COLO668 (cell line): Measurements from ENCODE around the gene AMMECR1.
"Not testable (repeated sequence)": the region's sequence is repeated elsewhere in the genome, so short reads cannot be mapped to it uniquely, and the experiment has no call there.

Experiments
- DNase-seq: peaks from one replicate; lab custom pipeline; 2025; ENCODE audit not compliant: unreplicated experiment; lab: John Stamatoyannopoulos, UW

AMMECR1 gene

GRCh38 chrX:110258552-110258951, 59.3 kb downstream of the AMMECR1 start:
- no peak for DNase-seq

- DNase-seq, result no peak
Observed at GRCh38 chrX:110257889-110258288, 60.0 kb downstream of the AMMECR1 start.

DNA sequence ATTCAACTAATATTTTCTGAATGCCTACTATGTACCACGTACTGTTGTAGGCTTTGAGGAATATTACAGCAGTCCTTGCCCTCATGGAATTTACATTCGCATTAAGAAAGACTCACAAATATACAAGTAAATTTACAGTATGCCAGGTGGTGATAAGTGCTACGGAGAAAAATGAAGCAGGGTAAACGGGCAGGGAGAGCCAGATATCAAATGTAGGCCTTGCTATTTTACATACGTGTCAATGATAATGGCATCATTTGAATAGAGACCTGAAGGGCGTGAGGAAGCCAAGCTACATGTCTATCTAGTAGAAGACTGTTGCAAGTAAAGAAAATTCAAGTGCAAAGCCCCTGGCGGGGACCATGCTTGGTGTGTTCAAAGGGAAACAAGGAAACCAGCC, 65.2 kb downstream of the AMMECR1 start:
- no peak for DNase-seq

- no peak for DNase-seq
Observed at GRCh38 chrX:110251961-110252360, 65.9 kb downstream of the AMMECR1 start.

GRCh38 chrX:110251526-110251925, 66.4 kb downstream of the AMMECR1 start:
- DNase-seq, result no peak

- no peak for DNase-seq
Observed at GRCh38 chrX:110250847-110251246, 67.0 kb downstream of the AMMECR1 start.

DNA sequence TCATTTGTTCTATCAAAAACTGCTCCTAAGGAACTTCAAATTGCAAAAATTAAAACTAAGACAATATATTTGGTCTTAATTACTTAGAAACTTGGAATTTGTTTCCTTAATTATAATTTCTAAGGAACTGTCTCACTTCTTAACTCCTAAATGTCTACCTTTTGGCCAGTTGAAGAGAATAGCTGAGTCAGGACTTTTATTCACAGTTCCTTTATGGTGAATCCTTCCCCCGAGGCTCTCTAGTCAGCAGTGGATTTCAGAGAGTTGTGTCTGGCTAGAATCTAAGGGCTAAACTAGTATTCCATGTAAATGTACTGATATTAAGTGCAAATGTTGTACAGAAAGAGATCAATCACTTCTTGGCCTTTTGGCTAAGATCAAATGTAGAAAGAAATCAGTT, 69.3 kb downstream of the AMMECR1 start:
- no peak for DNase-seq

DNA sequence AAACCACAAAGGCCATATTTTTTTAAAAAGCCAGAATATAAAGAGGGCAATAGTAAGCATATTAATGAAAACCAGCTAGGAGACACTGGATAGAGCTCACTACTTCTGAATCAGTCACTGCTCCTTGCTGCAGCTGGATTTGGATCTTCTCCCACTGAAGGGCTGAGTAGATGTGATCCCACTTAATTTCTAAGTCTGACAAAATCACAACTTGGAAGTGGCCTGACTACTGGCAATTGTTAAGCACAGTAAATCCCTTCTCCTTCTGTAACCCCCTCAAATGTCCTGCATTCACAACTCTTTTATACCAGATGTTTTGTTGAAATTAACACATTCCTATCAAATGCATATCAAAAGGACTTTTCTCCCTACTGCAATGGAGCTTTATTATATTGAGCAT, 72.9 kb downstream of the AMMECR1 start:
- no peak for DNase-seq

DNA sequence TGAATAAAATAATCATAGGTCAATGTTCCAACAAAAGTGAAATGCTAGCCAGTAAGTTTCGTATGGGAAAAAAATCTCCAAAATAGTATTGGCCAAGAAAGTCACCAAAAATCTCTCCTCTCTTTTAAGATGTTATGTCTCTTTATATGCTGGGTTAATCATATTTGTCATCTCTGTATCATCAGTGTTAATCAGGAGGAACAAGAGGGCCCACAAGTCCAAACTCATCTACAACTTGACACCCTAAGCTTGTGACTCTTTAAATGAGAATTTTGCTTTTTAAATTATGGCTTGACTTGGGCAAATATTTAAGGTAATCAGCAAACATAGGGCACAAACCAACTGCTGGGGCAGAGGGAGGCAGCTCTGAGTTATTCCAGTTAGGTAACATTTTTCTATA, 75.5 kb downstream of the AMMECR1 start:
- DNase-seq, result no peak

- DNase-seq, result no peak
Observed at GRCh38 chrX:110241816-110242215, 76.1 kb downstream of the AMMECR1 start.

GRCh38 chrX:110238259-110238658, 79.6 kb downstream of the AMMECR1 start:
- not testable (repeated sequence) for DNase-seq

DNA sequence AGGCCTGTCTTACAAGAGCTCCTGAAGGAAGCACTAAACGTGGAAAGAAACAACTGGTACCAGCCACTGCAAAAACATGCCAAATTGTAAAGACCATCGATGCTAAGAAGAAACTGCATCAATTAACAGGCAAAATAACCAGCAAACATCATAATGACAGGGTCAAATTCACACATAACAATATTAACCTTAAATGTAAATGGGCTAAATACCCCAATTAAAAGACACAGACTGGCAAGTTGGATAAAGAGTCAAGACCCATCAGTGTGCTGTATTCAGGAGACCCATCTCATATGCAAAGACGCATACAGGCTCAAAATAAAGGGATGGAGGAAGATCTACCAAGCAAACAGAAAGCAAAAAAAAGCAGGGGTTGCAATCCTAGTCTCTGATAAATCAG, 86.4 kb downstream of the AMMECR1 start:
- DNase-seq, result not testable (repeated sequence)

DNA sequence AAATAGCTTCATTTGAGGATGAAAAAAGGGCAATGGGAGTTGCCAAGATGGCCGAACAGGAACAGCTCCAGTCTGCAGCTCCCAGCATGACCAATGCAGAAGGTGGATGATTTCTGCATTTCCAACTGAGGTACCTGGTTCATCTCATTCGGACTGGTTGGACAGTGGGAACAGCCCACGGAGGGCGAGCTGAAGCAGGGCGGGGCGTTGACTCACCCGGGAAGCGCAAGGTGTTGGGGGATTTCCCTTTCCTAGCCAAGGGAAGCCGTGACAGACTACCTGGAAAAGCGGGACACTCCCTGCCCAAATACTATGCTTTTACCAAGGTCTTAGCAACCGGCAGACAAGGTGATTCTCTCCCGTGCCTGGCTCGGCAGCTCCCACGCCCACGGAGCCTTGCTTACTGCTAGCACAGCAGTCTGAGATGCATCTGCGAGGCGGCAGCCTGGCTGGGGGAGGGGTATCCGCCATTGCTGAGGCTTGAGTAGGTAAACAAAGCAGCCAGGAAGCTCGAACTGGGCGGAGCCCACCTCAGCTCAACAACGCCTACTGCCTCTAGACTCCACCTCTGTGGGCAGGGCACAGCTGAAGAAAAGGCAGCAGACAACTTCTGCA, 88.3 kb downstream of the AMMECR1 start:
- not testable (repeated sequence) for DNase-seq

DNA sequence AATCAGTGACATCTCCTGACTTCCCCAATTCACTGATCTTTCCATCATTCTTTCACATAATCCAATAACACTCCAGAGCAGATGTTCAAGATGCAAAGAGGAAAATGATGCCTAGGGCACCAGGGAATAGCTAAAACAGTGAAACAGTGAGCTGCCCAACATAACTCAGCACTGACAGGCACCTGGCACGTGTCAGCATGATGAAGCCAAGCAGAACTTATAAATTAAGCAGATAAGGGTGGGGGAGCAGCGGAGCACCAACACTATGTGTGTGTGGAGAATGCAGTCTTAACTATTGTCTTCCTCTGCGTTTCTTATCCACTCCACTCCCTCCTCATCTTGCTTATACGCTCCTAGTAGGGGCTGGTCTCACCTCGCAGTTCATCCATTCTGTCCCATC, 89.4 kb downstream of the AMMECR1 start:
- no peak for DNase-seq

DNA sequence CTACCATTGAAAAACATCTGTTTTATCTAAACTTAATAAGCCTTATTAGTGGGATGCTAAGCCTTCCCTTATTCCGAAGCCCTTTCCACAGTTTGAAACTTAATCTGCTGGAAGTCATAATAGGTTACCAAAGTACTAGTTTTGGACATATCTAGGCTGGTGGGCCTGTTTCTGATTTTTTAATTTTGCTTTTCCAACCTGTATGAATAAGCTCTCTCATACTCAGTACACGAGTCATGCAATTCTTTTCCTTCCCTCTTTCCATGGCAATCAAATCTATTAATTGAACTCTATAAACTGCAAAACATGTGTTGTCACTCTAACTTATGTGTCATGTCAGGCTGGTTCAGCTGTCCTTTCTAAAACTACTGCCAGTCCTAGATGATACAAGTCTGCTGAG, 91.0 kb downstream of the AMMECR1 start:
- DNase-seq, result no peak

DNA sequence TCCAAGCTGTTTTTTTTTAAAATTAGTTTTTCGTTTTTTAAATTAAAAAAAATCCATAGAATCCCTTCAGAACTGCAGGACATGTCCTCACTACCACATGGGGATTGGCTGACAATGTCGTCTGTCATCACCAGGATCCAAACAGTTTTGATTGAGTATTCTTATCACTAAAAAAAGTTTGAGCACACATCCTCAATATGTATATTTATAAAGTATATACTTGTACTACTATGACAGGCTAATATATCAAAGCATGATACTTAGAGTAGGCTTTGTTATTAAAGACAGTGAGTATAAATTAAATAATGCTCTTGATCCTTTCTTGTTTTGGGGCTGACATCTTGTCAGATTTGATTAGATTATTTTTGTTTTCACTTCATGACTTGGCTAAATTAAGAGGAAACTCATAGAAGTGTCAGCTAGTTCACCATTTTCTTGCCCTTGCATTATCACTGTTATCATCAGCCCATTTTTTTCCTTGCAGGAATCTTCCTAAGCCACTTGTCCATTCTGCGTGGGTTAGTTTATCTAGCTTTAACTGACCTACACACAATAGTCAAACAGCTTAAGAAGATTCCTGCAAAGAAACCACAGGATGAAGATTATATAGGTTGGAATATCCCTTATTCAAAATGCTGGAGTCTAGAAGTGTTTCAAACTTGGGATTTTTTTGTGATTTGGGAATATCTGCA, 92.8 kb downstream of the AMMECR1 start:
- no peak for DNase-seq

DNA sequence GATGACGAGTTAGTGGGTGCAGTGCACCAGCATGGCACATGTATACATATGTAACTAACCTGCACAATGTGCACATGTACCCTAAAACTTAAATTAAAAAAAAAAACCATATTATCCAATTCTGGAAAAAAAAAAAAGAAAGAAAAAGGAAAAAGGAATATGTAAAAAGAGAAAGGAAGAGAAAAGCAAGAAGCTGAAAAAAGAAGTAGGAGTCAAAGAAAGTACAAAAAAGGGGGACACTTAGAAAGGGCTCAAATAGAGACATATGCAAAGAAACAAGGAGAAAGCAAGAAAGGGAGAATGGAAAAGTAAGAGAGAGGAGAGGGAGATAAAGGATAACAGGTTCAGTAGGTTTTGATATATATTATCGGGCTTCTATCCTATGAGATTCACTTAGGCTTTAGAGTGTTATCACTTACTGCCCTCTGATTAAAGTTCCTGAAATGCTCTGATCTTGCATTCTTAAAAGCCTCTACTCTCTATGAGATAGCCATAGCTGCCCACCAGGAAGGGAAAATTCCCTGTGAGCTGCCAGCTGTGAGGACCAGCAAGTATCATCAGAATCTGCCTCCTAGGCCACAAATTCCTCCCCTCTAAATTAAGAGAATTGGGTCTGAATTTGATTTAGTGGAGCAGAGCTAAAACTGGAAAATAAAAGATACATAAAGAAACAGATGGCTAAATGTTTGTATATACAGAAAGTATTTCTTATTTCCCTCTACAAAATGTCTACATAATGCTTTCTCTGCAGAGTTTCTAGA, 95.2 kb downstream of the AMMECR1 start:
- DNase-seq, result no peak

GRCh38 chrX:110219920-110220319, 98.0 kb downstream of the AMMECR1 start:
- DNase-seq, result no peak

- no peak for DNase-seq
Observed at GRCh38 chrX:110218591-110218990, 99.3 kb downstream of the AMMECR1 start.

GRCh38 chrX:110216027-110216426, 101.9 kb downstream of the AMMECR1 start:
- no peak for DNase-seq

GRCh38 chrX:110215411-110215810, 102.5 kb downstream of the AMMECR1 start:
- no peak for DNase-seq

DNA sequence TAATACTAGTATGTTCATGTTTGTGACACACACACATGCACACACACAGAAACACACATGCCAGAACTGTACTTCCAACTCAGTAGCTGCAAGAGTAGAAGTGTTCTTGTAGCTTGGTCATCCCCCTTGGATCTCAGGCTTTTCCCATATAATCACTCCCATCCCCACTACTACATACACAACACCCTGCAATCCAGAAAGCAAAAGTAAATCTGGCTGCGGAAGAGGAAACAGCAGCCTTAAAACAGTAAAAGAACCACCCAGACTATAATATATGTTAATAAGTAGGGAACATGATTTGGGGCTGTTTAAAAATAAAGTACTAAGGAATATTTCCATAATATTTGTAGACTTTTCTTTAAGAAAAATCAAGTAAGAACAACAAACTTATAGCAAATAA, 103.2 kb downstream of the AMMECR1 start:
- no peak for DNase-seq
